Transverse colon (tissue), 4 donors: ENCODE results near the gene SCAMP3.
"Not testable (repeated sequence)": the region's sequence is repeated elsewhere in the genome, so short reads cannot be mapped to it uniquely, and the experiment has no call there.

Experiments used
- CTCF ChIP-seq, 5 experiments: fragments of 200-600 bp in 3 of 5; fragments of 450-650 bp in 2 of 5; sonication (generic) in 3 of 5; IDR thresholded peaks; 1 replicate in 2 of 5; 2 replicates in 3 of 5; pipeline ENCODE4 v1.5.1; 2016 to 2017; ENCODE audit warnings: antibody characterized with exemption in 5 of 5, inconsistent platforms in 3 of 5, mild to moderate bottlenecking in 2 of 5, moderate library complexity in 1 of 5
- POLR2A ChIP-seq: fragments of 450-650 bp; IDR thresholded peaks from one replicate; pipeline ENCODE4 v1.6.1; 2016; ENCODE audit warnings: antibody characterized with exemption, mild to moderate bottlenecking, moderate library complexity
- POLR2AphosphoS5 ChIP-seq, 3 donors: sonication (generic); formaldehyde crosslinking; IDR thresholded peaks; one replicate each; pipeline ENCODE4 v1.6.1; 2016; ENCODE audit warnings: antibody characterized with exemption in 3 of 3

- not testable (repeated sequence) for TF ChIP-seq CTCF (IDR thresholded peaks at IDR 0.05); POLR2AphosphoS5 (IDR thresholded peaks at IDR 0.05); POLR2A
Measured at GRCh38 chr1:155233502-155233901, 28.7 kb downstream of the SCAMP3 start.
